Mammary epithelial cell (primary cell): ENCODE measurements around the gene VIPR2.

ENCODE experiments used
- CTCF ChIP-seq, 2 donors: IDR thresholded peaks in 1 of 2; conservative IDR thresholded peaks in 1 of 2; 2 replicates each; pipeline ENCODE4 v1.5.1; 2011 to 2012; ENCODE audit warnings: inconsistent platforms in 2 of 2, low read length in 2 of 2, mild to moderate bottlenecking in 2 of 2, control low read depth in 1 of 2, low read depth in 1 of 2; ENCODE audit not compliant: insufficient read depth in 1 of 2; ENCODE audit errors: extremely low read depth in 1 of 2
- EZH2 ChIP-seq: IDR thresholded peaks from 2 replicates; pipeline ENCODE4 v1.6.1; 2012; ENCODE audit warnings: low read length, inconsistent platforms, borderline replicate concordance

GRCh38 chr7:159033473-159033825 lies 111.2 kb downstream of the VIPR2 start:
- TF ChIP-seq CTCF (conservative IDR thresholded peaks at IDR 0.05 in 1 of 2, IDR thresholded peaks at IDR 0.05 in 1 of 2; ENCODE audit: extremely low read depth in 1 of 2, insufficient read depth in 1 of 2, low read depth in 1 of 2, low read length in 2 of 2) (no peak), EZH2 (no peak)
